ENCODE data around the gene PARN.
"Not testable (repeated sequence)": the region's sequence is repeated elsewhere in the genome, so short reads cannot be mapped to it uniquely, and the experiment has no call there.

The PARN gene

DNA sequence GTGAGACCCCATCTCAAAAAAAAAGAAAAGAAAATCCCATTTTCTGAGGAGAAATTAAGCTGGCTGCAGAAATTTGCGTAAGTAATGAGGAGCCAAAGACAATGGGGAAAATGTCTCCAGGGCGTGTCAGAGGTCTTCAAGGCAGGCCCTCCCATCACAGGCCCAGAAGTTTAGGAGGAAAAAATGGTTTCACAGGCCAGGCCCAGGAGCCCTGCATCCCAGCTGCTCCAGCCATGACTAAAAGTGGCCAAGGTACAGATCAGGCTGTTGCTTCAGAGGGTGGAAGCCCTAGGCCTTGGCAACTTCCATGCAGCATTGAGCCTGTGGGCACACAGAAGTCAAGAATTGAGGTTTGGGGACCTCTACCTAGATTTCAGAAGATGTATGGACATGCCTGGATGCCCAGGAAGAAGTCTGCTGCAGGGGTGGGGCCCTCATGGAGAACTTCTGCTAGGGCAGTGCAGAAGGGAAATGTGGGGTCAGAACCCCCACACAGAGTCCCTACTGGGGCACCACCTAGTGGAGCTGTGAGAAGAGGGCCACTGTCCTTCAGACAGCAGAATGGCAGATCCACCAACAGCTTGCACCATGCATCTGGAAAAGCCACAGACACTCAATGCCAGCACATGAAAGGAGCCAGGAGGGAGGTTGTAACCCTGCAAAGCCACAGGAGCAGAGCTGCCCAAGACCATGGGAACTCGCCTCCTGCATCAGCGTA lies 55.2 kb downstream of the PARN start:
- not testable (repeated sequence) for DNase-seq (ENCODE audit: low read depth in 1 of 2, low spot score in 1 of 2)

DNA sequence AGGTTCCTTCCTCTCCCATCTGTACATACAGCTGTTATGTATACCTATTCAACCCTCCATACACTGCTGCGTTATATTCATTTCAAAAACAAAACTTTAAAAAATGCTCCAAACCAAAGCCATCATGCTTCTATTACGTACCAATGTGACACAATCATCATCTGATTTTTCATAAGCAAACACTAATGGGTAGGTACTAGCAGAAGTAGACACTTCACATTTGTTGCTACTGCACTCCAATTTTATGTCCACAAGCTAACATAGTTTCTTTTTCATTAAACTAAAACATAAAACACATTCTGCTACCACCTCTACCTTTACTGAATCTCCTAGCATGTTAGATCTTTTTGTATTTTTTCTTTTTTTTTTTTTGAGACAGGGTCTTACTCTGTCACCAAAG lies 57.5 kb downstream of the PARN start:
- DNase-seq (ENCODE audit: low read depth in 1 of 2, low spot score in 1 of 2): no peak

DNA sequence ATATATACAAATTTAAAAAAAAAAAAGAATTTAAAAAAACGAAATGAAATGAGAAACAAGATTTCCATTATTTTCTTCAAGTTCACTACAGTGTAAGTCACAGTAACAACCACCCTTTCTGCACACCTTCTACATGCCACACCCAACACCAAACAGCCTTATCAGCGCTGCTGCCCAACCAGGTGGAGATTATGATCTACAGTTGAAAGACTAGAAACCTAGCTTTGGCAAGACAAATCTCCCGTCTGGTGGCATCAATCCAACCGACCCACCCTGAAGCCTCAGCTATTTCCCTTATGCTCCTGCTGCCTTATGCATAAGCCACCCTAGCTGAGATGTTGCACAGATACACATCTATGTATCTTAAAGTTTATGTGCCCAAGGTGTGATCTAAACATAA lies 60.8 kb downstream of the PARN start:
- DNase-seq (ENCODE audit: low read depth in 1 of 2, low spot score in 1 of 2): no peak

DNA sequence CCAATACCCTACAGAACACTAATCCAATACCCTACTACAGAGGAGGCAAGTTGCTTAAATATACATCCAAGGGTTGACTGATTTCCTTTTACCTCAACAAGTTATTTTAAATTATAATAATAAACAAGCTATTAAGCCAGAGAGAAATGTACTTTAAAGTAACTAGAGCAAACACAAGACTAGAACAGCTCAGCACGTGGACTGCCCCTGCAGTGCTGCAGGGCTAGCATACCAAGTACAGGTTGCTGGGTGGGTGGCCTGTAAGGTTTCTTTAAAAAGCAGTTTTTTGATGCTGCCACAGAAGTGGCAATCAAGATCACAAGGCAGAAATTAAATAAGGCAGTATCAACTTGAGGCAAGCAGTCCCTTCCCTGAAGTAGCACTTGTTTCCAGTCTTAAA lies 63.5 kb downstream of the PARN start:
- no peak for DNase-seq (ENCODE audit: low read depth in 1 of 2, low spot score in 1 of 2)

DNA sequence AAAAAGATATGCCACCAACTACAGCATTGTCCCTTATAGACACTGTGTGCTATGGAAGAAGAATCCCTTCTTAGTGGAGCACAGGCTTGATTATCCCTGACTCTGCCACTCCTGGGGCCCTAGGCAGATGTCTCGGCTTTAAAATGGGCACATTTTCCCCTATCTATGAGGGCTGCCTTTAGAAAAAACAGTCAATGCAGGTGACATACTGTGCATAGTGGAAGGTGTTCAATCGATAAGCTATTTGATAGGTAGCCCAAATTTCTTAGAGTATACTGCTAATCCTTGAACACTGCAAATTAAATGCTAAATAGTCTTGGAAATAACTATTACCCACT lies 64.4 kb downstream of the PARN start:
- DNase-seq (ENCODE audit: low read depth in 1 of 2, low spot score in 1 of 2): no peak

DNA sequence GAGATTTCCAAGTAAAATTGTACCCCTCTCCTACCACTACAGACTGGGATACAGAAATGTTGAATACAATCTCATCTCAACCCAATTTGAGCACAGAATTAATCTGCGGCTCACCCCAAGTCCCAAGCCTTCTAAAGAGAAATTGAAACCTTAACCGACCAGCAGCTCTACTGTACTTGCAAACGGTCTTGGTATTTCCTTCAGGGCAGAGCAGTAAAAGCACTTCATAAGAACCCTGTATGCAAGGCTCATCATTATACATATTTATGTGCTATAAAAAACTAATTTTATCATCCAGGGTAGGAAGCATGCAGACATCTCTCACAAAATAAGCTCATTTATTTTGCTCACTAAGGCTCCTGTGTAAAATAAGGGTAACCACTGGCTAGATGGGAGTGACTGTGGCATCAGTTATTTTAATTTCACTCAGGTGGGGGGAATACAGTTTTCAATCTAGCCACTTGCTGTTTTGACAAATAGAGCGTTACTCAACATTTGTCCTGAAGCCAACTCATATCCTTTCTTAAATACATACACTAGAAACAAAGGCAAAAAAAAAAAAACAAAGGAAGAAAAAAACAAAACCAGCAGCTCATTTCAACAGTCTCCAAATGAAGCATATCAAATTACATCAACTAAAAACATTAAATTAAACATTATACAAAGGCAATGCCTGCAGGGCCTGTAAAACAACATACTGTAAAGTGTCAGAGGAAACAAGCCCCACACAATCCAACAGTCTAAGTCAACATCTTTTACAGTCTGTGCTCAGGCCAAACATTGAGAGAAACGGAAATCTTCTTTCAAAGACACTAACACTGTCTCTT lies 65.0 kb downstream of the PARN start:
- no peak for DNase-seq (ENCODE audit: low read depth in 1 of 2, low spot score in 1 of 2)

DNA sequence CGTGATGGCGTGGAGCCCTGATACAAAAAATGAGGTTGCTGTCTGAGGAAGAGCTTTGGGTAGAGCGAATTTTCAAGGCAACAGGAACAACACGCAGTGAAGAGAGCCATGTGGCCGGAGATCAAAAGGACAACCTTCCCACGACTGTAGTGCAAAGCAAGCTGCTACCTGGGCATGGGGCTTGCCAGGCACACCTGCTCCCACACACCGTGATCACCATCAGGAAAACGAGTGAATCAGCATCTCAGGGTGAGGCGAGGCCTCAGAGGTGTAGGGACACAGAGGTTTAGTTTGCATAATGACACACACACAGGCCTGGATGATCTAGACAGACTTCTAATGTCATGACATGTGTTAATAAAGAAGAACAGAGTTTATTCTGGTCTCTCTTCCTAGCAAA lies 65.7 kb downstream of the PARN start:
- no peak for DNase-seq (ENCODE audit: low read depth in 1 of 2, low spot score in 1 of 2)

DNA sequence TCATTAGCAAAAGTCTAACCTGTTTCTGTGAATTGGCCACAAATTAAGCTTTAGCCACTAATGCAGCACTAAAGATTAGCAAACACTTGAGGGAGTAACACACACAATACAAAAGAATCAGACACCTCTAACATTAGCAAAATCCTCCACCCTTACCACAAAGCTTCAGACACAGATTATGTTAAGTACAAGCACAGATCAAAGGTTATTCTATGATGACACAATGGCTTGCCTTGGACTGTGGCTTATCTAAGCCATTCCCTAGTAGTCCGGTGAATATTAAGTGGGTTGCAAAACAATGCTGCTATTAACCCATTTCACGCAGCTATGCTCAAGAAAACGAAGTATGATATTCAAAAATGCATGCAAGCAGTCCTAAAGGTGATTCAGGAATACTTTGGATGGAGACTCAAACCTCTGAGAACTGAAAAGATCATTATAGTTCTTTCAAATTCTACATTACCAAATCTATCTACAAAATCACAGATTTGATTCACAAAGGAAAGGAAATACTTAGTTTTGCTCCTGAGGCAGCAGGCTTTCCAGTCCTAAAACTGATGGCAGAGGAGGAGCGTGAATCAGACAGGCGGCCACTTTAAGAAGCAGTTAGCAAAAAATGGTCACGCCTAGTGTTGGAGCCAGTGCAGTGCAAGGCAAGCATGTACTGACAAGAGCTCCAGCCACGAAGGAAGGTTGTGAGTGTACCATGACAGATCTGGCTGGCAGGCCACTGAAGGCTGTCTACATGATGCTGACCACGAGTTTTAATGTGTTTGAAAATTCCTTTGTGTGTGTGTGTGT lies 67.2 kb downstream of the PARN start:
- no peak for DNase-seq (ENCODE audit: low read depth in 1 of 2, low spot score in 1 of 2)

DNA sequence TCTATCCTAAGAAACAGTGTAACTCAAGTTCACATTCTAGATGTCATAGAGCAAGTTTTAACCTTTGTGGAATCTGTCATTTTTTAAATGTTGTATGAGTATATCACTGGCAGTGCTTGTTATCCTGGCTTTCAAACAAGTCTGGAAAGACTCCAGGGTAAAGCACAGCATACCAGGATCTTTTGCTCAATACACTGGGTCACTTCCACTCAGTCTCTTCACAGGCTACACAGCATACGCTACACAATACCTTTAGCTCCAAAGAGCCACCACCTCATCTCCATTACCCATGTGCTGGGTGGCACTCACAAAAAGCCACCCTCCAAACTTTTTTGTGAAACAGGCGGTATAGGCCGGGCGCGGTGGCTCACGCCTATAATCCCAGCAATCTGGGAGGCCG lies 69.5 kb downstream of the PARN start:
- no peak for DNase-seq (ENCODE audit: low read depth in 1 of 2, low spot score in 1 of 2)

DNA sequence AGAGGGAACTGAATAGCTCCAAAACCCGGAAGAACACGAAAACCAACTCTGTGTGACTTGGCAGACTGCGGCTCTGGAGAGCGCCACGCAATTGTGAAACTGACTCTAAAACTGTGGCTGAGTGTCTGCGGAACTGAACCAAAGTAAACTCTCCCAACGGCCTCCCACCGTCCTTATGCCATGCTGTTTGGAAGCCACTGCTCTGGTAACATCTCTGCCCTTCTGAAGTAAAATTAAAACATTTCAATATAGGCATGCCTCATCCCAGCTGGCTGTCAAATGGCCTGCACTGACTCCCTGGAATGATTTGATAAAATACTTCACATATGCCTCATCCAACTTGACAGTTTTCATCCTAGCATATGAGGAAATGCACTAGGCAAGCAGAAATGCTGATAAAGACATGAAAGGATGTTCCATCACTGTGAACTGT lies 70.2 kb downstream of the PARN start:
- DNase-seq (ENCODE audit: low read depth in 1 of 2, low spot score in 1 of 2): no peak

DNA sequence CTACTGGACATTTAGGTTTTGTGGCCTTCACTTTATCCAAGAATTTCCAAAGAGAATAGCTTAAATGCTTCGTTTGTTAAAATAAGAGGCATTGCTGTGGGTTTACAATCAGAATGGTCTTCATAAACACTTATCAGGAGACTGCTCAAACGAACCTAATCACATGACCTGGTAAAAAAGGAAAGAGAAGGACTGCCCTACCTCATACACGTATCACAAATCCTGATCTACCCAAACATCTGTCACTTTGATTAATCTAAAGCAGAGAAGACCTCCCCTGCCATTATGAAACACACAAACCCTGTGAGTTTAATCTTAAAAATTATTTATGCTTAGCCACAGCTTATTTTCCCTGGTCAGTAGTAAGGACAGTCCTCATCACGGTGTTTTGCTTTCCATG lies 76.6 kb downstream of the PARN start:
- DNase-seq (ENCODE audit: low read depth in 1 of 2, low spot score in 1 of 2): no peak

DNA sequence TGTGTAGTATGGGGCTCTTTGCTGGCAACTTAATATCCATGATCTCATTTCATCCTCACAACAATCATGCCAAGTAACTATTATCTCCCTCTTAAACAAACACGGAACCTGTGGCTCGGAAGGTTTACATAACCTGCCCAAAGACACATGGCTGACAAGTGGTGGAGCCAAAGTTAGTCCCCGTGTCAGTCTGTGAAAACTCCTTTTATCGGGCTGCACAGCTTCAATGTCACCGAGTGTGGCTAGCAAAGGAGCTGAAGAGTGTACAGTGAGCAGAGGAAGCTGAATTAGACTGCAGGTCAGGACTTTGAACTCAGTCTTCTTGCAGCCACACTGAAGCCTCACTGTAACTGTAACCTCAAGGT lies 80.3 kb downstream of the PARN start:
- DNase-seq (ENCODE audit: low read depth in 1 of 2, low spot score in 1 of 2): no peak

DNA sequence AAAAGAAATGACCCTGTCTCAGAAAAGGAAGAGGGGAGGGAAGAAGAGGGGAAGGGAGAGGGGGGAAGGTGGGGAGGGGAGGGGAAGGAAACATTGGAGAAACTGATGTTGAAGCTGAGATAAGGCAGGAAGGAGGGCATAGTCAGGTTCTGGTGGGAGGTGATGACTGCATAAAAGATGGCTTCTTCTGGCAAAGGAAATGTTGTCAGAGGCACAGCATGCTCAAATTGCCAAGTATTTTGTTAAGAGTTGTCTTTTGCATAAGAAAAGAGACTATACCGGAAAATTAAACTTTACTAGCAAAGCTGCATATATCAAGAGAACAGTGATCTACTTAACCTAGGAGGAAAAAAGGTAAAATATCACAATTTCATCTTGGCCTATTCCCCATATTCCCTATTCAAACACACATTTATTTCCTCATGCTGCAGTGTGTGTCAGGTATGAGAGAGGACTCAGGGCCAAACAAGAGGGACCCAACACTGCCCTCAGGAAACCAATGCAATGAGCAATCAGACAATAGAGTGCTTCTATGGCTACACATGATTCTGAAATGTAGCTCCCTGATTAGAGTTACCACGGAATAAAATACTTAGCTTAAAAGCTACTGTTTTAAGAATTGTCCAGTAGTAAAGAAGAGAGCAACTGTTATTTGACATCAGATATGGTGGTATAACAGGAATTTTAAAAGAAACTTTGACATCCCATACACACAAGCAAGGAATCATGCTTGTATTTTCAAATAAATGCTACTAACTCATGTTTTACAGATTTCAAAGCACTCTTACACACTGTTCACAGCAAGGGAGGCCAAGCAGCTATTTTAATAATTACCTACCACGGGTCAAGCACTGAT lies 80.9 kb downstream of the PARN start:
- no peak for DNase-seq (ENCODE audit: low read depth in 1 of 2, low spot score in 1 of 2)

DNA sequence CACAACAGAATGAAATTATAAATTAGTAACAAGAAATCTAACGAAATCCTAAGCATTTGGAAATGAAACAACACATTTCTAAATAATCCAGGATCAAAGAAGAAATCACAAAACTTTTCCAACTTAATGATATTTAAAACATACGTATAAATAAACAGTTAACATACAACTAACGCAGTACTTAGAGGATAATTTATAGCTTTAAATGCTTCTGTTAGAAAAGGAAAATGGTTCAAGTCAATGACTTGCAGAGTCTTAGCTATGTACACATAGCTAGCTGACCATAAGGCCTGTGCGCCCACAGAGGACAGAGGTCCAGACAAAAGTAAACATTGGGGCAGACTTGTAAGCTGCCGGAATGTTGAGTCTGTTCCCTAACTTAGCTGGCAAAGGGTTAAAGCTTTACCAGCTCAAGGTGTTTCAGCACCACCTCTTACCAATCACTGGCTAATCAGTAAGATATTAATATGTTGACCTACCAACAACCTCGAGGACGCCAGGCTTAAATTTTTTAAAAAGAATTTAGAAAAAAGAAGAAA lies 84.6 kb downstream of the PARN start:
- DNase-seq (ENCODE audit: low read depth in 1 of 2, low spot score in 1 of 2): no peak

DNA sequence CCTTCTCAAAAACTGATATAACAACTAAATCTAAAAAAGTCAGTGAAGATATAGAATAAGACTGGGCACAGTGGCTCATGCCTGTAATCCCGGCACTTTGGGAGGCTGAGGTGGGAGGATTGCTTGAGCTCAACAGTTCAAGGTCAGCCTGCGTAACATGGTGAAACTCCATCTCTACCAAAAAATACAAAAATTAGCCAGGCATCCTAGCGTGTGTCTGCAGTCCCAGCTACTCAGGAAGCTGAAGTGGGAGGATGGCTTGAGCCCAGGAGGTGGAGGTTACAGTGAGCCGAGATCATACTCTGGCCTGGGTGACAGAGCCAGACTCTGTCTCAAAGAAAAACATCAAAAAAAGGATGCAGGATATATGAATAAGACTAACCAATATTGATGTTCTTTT lies 85.2 kb downstream of the PARN start:
- not testable (repeated sequence) for DNase-seq (ENCODE audit: low read depth in 1 of 2, low spot score in 1 of 2)

DNA sequence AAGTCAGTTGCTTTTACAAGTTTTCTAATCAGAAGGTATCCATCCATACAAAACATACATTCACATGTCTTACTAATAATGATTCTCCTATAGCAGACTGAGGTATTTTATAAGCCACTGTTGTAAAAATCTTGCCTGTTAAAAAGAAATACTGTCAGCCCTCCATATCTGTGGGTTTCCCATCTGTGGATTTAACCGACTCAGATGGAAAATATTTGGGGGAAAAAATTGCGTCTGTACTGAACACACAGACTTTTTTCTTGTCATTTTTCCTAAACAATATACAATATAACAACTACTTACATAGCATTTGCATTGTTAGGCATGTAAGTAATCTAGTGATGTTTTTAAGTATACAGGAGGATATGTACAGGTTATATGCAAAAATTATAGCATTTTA lies 90.4 kb downstream of the PARN start:
- DNase-seq (ENCODE audit: low read depth in 1 of 2, low spot score in 1 of 2): no peak

DNA sequence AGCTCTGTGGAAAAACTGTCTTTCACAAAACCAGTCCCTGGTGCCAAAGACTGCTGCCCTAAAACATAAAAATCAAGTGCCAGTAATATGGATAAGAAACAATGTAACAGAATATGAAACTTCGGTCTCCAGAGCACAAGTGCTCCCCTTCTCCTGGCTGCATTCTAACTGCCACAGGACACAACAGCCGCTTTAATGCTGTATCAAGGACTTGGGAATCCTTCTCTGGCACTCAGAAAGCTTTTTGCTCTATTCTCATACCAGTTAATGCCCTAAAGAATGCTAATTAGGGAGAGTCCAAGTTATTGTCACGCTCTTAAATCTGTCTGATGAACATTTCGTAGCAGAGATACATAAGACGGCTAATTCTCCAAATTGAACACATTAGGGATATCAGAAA lies 90.9 kb downstream of the PARN start:
- DNase-seq (ENCODE audit: low read depth in 1 of 2, low spot score in 1 of 2): no peak

DNA sequence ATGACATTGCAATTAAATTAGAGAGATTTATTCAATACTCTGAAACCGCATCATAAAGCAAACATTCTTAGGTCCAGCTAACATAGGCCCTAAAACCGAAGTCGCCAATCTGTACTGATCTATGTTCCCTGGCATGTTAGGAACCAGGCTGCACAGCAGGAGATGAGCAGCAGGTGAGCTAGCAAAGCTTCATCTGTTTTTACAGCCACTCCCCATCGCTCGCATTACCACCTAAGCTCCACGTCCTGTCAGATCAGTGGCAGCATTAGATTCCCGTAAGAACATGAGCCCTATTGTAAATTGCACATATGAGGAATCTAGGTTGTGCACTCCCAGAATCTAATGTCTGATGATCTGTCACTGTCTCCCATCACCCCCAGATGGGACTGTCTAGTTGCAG lies 91.5 kb downstream of the PARN start:
- no peak for DNase-seq (ENCODE audit: low read depth in 1 of 2, low spot score in 1 of 2)

DNA sequence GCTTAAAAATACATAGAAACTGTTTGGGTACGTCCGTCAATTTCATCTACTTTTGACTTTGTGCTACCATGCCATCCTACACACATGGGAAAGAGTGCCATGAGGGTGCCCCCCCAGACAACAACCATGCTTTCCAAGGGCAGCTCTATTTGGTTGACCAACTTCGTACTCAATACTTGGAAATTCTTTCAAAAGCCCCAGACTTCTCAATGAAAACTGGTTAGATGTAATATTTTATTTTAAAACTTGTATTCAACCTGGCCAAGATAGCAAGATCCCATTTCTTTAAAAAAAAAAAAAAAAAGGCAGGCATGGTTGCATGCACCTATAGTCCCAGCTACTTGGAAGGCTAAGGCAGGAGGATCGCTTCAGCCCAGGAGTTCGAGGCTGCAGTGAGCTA lies 98.4 kb downstream of the PARN start:
- DNase-seq (ENCODE audit: low read depth in 1 of 2, low spot score in 1 of 2): no peak

DNA sequence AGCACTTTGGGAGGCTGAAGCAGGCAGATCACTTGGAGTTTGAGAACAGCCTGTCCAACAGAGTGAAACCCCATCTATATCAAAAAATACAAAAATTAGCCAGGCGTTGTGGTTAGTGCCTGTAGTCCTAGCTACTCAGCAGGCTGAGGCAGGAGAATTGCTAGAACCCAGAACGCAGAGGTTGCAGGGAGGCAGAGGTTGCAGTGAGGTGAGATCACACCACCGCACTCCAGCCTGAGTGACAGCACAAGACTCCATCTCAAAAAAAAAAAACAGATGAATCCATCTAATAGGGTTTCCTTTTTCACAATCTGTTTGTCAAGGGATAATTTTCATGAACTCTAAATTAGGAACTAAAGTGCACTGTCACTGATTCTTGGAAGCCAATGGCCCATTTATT lies 99.0 kb downstream of the PARN start:
- DNase-seq (ENCODE audit: low read depth in 1 of 2, low spot score in 1 of 2): no peak

DNA sequence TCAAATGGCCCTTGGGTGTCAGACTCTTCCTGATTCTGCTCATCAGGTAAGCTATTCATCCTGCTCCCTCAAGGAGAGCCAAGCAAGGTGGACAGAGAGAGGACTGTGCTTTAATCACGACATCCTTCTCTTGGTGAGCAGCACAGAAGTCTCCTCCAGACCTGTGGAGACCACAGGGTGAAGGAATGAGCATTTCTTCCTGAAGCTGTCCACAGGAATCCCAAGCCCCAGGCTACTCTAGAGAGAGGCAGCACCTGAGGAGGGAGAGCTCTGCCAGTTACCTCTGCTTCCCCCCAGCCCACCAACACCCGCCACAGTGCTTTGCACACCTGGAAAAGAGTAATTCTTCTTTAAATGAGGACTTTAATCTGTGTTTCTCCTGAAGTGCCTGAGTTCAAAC lies 100.0 kb downstream of the PARN start:
- DNase-seq (ENCODE audit: low read depth in 1 of 2, low spot score in 1 of 2): no peak

Data from stimulated activated CD4-positive, alpha-beta T cell treated with anti-CD3 and anti-CD28 coated beads, Interleukin-15, amount 100 ng/mL, for 1 hour (primary cell).